Fibroblast of lung (primary cell): ENCODE measurements around the gene GSE1. TPM values are rescaled to one million over a fixed set of nuclear protein-coding genes. Genes with fewer than 3 reads are reported as not detected.

Experiments used
- DNase-seq, 2 donors: peaks; one replicate each; pipeline versions ENCODE4 v3.0.0 to v3.0.0-alpha.2; 2010; ENCODE audit warnings: low read depth in 2 of 2
- H2AFZ ChIP-seq: 2 replicates; pipeline ENCODE4 v1.5.1; 2012; ENCODE audit warnings: low read length, control low read depth, inconsistent platforms
- H3K27ac ChIP-seq: 2 replicates; pipeline ENCODE4 v1.5.1; 2011; ENCODE audit warnings: low read length, control low read depth; ENCODE audit not compliant: insufficient read depth
- H3K27me3 ChIP-seq: 2 replicates; pipeline ENCODE4 v1.5.1; 2011; ENCODE audit warnings: mild to moderate bottlenecking, low read length; ENCODE audit not compliant: control insufficient read depth, insufficient read depth
- H3K36me3 ChIP-seq: 2 replicates; pipeline ENCODE4 v1.5.1; 2011; ENCODE audit warnings: low read length; ENCODE audit not compliant: control insufficient read depth, insufficient read depth
- H3K4me1 ChIP-seq: 2 replicates; pipeline ENCODE4 v1.5.1; 2011; ENCODE audit warnings: low read length; ENCODE audit not compliant: control insufficient read depth, insufficient read depth; ENCODE audit errors: extremely low read depth
- H3K4me2 ChIP-seq: 2 replicates; pipeline ENCODE4 v1.5.1; 2011; ENCODE audit warnings: low read length, control low read depth; ENCODE audit not compliant: insufficient read depth; ENCODE audit errors: extremely low read depth
- H3K4me3 ChIP-seq, 4 experiments: fragments of 200-600 bp in 1 of 4; sonication (generic) in 1 of 4; replicated peaks in 1 of 4; 2 replicates each; pipeline ENCODE4 v1.5.1; 2011 to 2016; ENCODE audit warnings: low read length in 4 of 4, low read depth in 3 of 4, mild to moderate bottlenecking in 3 of 4, control low read depth in 2 of 4, inconsistent platforms in 1 of 4, mixed read lengths in 1 of 4; ENCODE audit not compliant: insufficient read depth in 1 of 4; ENCODE audit errors: control extremely low read depth in 1 of 4
- H3K79me2 ChIP-seq: 2 replicates; pipeline ENCODE4 v1.5.1; 2012; ENCODE audit warnings: mild to moderate bottlenecking, low read length, inconsistent platforms; ENCODE audit not compliant: control insufficient read depth, insufficient read depth
- H3K9ac ChIP-seq: 2 replicates; pipeline ENCODE4 v1.5.1; 2011; ENCODE audit warnings: mild to moderate bottlenecking, low read length, control low read depth; ENCODE audit not compliant: insufficient read depth
- H3K9me3 ChIP-seq: 2 replicates; pipeline ENCODE4 v1.5.1; 2012; ENCODE audit warnings: low read depth, low read length; ENCODE audit not compliant: control insufficient read depth, insufficient read depth
- H4K20me1 ChIP-seq: 2 replicates; pipeline ENCODE4 v1.5.1; 2011; ENCODE audit warnings: low read length; ENCODE audit not compliant: control insufficient read depth, insufficient read depth; ENCODE audit errors: extremely low read depth
- EZH2 ChIP-seq: IDR thresholded peaks from 2 replicates; pipeline ENCODE4 v1.5.1; 2012; ENCODE audit warnings: low read length, control low read depth, mild to moderate bottlenecking; ENCODE audit errors: missing control alignments
- polyA plus RNA-seq, 2 donors: library from polyadenylated mRNA; depleted of rRNA in 1 of 2; stranded (reverse) in 1 of 2; unstranded in 1 of 2; fragments of >200 nt; gene quantifications; 2 replicates each; pipeline ENCODE4 v1.2.1, GENCODE V29; 2011 to 2012; ENCODE audit warnings: missing spikeins in 1 of 2
- total RNA-seq: library from RNA; depleted of rRNA; stranded (reverse); fragments of >200 nt; gene quantifications from 2 replicates; pipeline ENCODE4 v1.2.1, GENCODE V29; 2014
- TF ChIP-seq, protein P1 (sequence below), 2 donors: IDR thresholded peaks in 1 of 2; conservative IDR thresholded peaks in 1 of 2; 1 replicate in 1 of 2; 2 replicates in 1 of 2; pipeline ENCODE4 v1.5.1; 2011 to 2012; ENCODE audit warnings: low read length in 2 of 2, control low read depth in 1 of 2, inconsistent platforms in 1 of 2, low read depth in 1 of 2, mild to moderate bottlenecking in 1 of 2

GSE1 gene
- total and polyA plus RNA-seq, 2 donors (not counting 1 experiment from before 2014, with no cell fraction given) = 11.0 to 35.7 TPM

DNA sequence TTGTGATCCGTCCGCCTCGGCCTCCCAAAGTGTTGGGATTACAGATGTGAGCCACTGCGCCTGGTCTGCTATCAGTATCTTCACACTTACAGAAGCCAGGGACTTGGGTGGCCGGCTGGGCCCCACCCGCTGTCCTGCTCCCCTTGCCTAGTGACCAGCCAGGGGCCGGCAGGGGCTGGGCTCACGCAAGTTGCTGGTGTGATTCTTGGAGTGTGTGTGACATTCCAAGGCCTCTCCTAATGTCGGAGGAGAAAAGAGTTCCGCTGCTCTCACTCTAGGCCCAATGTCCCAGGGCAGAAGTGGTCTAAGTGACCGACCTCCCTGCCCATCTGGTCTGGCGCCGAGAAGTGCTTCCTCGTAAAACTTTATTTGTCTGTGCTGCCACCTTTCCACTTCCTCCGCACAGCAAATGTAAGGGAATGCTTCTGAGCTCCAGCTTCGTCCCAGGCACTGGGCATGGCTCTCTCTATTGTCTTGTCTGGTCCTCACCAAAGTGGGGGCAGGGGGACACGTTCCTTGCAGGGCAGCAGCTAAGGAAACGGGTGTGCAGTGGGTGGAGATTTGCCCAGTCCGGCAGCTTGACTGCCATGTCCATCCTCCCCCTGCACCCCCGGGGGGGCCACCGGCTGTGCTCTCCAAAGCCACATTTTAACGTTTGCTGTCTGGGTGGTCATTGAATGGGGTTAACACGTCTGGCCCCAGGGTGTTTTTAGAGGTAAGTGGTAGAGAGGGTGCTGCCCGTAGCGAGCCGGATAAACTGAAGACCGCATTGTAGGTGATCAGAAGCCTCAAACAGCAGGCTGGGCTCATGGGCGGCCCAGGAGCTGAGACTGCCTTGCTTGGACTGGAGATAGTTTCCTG, 7.8 kb upstream of the GSE1 start:
- no peak for DNase-seq
- no peak overlapping the region for H2AFZ ChIP-seq
- H3K9ac ChIP-seq = no peak overlapping the region
- no peak overlapping the region for H3K4me2 ChIP-seq
- H4K20me1 ChIP-seq = no peaks in the 10 kb centered on the region
- no peaks in the 10 kb centered on the region for H3K9me3 ChIP-seq
- H3K36me3 ChIP-seq = no peaks in the 10 kb centered on the region
- H3K79me2 ChIP-seq = no peaks in the 10 kb centered on the region
- H3K4me3 ChIP-seq = no peak overlapping the region
- H3K4me1 ChIP-seq = peaks cover 11% of the 10 kb centered on the region
- no peak overlapping the region for H3K27ac ChIP-seq
- no peaks in the 10 kb centered on the region for H3K27me3 ChIP-seq
- TF ChIP-seq, protein P1, sequence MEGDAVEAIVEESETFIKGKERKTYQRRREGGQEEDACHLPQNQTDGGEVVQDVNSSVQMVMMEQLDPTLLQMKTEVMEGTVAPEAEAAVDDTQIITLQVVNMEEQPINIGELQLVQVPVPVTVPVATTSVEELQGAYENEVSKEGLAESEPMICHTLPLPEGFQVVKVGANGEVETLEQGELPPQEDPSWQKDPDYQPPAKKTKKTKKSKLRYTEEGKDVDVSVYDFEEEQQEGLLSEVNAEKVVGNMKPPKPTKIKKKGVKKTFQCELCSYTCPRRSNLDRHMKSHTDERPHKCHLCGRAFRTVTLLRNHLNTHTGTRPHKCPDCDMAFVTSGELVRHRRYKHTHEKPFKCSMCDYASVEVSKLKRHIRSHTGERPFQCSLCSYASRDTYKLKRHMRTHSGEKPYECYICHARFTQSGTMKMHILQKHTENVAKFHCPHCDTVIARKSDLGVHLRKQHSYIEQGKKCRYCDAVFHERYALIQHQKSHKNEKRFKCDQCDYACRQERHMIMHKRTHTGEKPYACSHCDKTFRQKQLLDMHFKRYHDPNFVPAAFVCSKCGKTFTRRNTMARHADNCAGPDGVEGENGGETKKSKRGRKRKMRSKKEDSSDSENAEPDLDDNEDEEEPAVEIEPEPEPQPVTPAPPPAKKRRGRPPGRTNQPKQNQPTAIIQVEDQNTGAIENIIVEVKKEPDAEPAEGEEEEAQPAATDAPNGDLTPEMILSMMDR (conservative IDR thresholded peaks at IDR 0.05 in 1 of 2, IDR thresholded peaks at IDR 0.05 in 1 of 2; ENCODE audit: low read depth in 1 of 2, low read length in 2 of 2) = no peak

DNA sequence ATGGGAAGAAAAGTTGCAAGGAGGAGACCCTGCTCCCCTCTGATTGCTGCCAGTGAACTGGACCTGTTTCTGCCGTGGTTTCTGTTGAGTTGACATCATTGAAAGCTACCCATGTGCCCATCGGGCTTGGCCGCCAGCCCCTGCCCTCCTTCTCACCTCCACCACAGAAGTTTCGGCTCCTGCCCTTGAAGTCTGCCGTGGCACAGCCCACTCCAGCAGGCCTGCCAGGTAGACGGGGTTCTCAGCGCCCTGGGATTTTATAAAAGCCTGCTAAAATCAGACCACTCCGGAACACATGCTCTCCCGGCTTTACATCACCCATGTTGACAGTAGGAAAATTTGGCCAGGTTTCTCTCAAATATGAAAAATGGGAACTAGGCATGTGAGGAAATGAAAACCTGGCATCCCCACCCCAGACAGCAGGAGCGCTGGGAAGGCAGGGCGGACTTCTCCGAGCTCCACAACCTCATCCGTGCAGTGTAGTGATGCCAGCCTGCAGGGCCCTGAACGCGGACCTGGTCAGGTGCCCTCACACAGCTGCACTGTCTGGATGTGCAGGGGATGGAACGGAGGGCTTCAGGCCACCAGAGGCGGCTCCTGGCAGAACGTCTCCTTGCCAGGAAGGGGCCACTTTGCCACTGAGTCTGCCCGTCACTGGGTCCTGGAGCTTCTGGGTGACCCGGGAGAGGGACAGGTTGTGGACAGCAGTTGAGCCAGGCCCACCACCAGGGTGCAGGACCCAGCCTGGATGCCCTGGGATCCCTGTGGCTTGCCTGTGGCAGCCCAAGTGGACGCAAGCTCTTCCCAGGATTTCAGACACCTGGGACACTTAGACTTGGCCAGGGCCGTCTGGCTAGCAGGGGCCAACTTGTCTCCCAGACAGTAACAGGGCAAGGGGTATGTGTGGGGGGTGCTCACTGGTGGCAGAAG, 6.9 kb upstream of the GSE1 start:
- Histone ChIP-seq H3K4me1 (peaks cover 16% of the 10 kb centered on the region), H4K20me1 (no peaks in the 10 kb centered on the region), H2AFZ (no peak overlapping the region), H3K79me2 (no peaks in the 10 kb centered on the region), H3K4me3 (no peak overlapping the region), H3K4me2 (no peak overlapping the region), H3K9ac (no peak overlapping the region), H3K9me3 (no peaks in the 10 kb centered on the region), H3K36me3 (no peaks in the 10 kb centered on the region), H3K27me3 (no peaks in the 10 kb centered on the region), H3K27ac (no peak overlapping the region)
- TF ChIP-seq EZH2 = no peak
- TF ChIP-seq, protein P1 (conservative IDR thresholded peaks at IDR 0.05 in 1 of 2, IDR thresholded peaks at IDR 0.05 in 1 of 2; ENCODE audit: low read depth in 1 of 2, low read length in 2 of 2) = no peak
- DNase-seq = no peak

GRCh38 chr16:85606904-85607303, 6.2 kb upstream of the GSE1 start:
- Histone ChIP-seq H3K9me3 (no peaks in the 10 kb centered on the region), H3K4me1 (peaks cover 16% of the 10 kb centered on the region), H3K9ac (no peak overlapping the region), H3K79me2 (no peaks in the 10 kb centered on the region), H3K36me3 (no peaks in the 10 kb centered on the region), H2AFZ (no peak overlapping the region), H4K20me1 (no peaks in the 10 kb centered on the region), H3K27me3 (no peaks in the 10 kb centered on the region), H3K4me3 (no peak overlapping the region), H3K27ac (no peak overlapping the region), H3K4me2 (no peak overlapping the region)
- no peak for DNase-seq
- TF ChIP-seq EZH2 = no peak
- TF ChIP-seq, protein P1 (conservative IDR thresholded peaks at IDR 0.05 in 1 of 2, IDR thresholded peaks at IDR 0.05 in 1 of 2; ENCODE audit: low read depth in 1 of 2, low read length in 2 of 2) = no peak
